Glutamatergic neuron (in vitro differentiated cells): ENCODE measurements around the gene RTCB. TPM values are rescaled to one million over a fixed set of nuclear protein-coding genes. Genes with fewer than 3 reads are reported as not detected.

ENCODE experiments used
- DNase-seq: peaks from one replicate; pipeline ENCODE4 v3.0.0; 2022
- H3K27ac Mint-ChIP-seq: one replicate; pipeline ENCODE4 v1.8.0; 2020; ENCODE audit warnings: mild to moderate bottlenecking, mixed read lengths, inconsistent platforms; ENCODE audit not compliant: unreplicated experiment
- H3K27me3 Mint-ChIP-seq: one replicate; pipeline ENCODE4 v1.8.0; 2020; ENCODE audit warnings: mild to moderate bottlenecking, moderate library complexity, mixed read lengths, inconsistent platforms; ENCODE audit not compliant: unreplicated experiment
- H3K36me3 Mint-ChIP-seq: one replicate; pipeline ENCODE4 v1.8.0; 2020; ENCODE audit warnings: mild to moderate bottlenecking, mixed read lengths, inconsistent platforms; ENCODE audit not compliant: unreplicated experiment
- H3K4me1 Mint-ChIP-seq: one replicate; pipeline ENCODE4 v1.8.0; 2020; ENCODE audit warnings: mild to moderate bottlenecking, low read depth, mixed read lengths, inconsistent platforms; ENCODE audit not compliant: unreplicated experiment
- H3K4me3 Mint-ChIP-seq: one replicate; pipeline ENCODE4 v1.8.0; 2020; ENCODE audit warnings: mild to moderate bottlenecking, mixed read lengths, inconsistent platforms; ENCODE audit not compliant: unreplicated experiment
- H3K9me3 Mint-ChIP-seq: one replicate; pipeline ENCODE4 v1.8.0; 2020; ENCODE audit warnings: mild to moderate bottlenecking, moderate library complexity, mixed read lengths, inconsistent platforms; ENCODE audit not compliant: unreplicated experiment
- total RNA-seq: library from RNA; stranded (reverse); fragmentation: NEBNext Ultra II Directional; extraction: Animal tissue kit (Norgen Biotek cat#: 25700); gene quantifications from one replicate; pipeline ENCODE4 v1.2.1, GENCODE V29; 2021; ENCODE audit not compliant: unreplicated experiment
- TF ChIP-seq, protein P1 (sequence below): fragments of 200-600 bp; sonication (generic); IDR thresholded peaks from one replicate; pipeline ENCODE4 v1.5.0; 2021; ENCODE audit not compliant: partially characterized antibody, unreplicated experiment

Gene RTCB
- total RNA-seq, 1 donor from 2014 or later, result 87.6 TPM

DNA sequence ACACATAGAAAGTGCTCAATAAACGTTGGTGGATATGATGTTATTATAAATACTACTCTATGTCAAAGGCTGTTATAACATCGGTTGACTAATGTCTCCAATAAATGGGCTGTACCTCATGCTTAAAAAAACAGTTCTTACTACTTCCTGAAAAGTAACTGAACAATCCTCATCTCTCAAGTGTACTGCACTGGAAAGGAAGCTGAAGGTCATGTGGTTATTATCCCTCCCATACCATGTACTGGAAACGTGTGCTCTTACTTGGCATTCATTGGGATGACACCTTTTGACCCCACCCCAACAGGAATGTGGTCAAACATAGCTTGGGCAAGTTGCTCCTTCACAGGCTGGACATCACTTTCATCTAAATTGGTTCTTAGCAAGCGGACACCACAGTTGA is 10.6 kb downstream of the RTCB start:
- TF ChIP-seq, protein P1, sequence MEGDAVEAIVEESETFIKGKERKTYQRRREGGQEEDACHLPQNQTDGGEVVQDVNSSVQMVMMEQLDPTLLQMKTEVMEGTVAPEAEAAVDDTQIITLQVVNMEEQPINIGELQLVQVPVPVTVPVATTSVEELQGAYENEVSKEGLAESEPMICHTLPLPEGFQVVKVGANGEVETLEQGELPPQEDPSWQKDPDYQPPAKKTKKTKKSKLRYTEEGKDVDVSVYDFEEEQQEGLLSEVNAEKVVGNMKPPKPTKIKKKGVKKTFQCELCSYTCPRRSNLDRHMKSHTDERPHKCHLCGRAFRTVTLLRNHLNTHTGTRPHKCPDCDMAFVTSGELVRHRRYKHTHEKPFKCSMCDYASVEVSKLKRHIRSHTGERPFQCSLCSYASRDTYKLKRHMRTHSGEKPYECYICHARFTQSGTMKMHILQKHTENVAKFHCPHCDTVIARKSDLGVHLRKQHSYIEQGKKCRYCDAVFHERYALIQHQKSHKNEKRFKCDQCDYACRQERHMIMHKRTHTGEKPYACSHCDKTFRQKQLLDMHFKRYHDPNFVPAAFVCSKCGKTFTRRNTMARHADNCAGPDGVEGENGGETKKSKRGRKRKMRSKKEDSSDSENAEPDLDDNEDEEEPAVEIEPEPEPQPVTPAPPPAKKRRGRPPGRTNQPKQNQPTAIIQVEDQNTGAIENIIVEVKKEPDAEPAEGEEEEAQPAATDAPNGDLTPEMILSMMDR, result no peak
- Mint-ChIP-seq H3K4me3 (no peak overlapping the region), H3K27me3 (no peaks in the 10 kb centered on the region), H3K27ac (no peak overlapping the region), H3K36me3 (no peaks in the 10 kb centered on the region), H3K4me1 (no peaks in the 10 kb centered on the region), H3K9me3 (no peaks in the 10 kb centered on the region)
- no peak for DNase-seq

DNA sequence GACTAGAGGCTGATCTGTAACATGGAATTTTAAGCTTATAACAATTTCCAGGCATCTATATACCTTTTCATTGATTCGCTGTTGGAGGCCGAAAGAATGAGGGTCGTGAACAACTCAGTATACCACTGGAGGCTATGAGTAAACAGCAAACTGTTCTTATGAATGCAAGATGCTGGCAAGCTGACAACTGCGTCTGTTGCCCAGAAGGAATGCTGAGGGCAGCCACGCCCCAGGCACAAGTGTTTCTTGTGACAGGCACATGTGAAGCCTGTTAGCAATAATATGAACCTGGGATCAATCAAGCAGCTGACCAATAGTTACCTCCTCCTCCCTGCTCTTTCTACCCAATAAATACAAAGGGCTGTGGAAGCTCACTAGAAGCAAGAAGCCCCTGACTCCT is 15.3 kb downstream of the RTCB start:
- Mint-ChIP-seq H3K36me3 (no peaks in the 10 kb centered on the region), H3K4me3 (no peak overlapping the region), H3K9me3 (peaks cover 2% of the 10 kb centered on the region), H3K27me3 (peaks cover 1% of the 10 kb centered on the region), H3K4me1 (no peaks in the 10 kb centered on the region), H3K27ac (no peak overlapping the region)
- DNase-seq, result no peak
- TF ChIP-seq, protein P1, result no peak

DNA sequence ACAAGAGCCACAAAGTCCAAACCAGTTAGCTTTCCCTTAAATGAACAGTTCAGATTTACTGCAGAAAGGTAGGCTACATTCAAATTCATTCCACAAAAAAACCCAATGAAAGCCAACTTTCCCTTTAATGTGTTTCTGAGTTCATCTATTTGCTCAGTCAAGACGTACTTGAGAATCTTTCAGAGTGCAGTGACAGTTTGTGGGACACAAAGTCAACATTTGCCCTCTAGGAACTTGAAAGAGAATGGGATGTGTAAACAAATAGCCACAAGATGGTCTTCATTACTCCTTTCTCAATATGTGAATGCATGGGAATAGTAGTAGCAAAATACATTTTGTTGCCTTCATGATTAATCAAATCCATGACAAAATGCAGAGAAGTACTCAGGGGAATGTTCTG is 15.8 kb downstream of the RTCB start:
- peaks cover 2% of the 10 kb centered on the region for H3K9me3 Mint-ChIP-seq

DNA sequence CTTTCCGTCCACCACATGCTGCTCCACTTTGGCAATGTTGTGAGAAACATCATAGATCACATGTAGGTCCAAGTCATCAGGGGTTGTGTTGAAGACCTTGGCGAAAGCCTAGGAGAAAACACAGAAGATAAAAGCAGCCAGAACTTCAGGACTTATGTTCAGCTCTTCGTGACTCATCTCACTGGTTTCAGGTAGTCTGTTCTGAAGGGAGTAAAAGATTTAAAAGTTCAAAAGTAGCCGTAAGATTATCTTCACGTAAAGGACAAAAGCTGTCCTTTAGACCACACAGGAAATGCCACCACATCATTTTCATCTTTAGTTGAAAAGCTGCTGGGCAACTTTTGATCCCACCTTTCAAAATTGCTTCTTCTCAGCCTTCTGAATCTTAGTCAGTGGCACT is 16.9 kb downstream of the RTCB start:
- TF ChIP-seq, protein P1, result no peak
- Mint-ChIP-seq H3K27ac (no peak overlapping the region), H3K36me3 (no peaks in the 10 kb centered on the region), H3K4me1 (no peaks in the 10 kb centered on the region), H3K9me3 (peaks cover 2% of the 10 kb centered on the region), H3K27me3 (peaks cover 1% of the 10 kb centered on the region), H3K4me3 (no peak overlapping the region)
- no peak for DNase-seq

More for the DNA sequence above, 15.8 kb downstream of the RTCB start:
- no peaks in the 10 kb centered on the region for H3K36me3 Mint-ChIP-seq
- H3K27ac Mint-ChIP-seq, result no peak overlapping the region
- TF ChIP-seq, protein P1, result no peak
- H3K4me1 Mint-ChIP-seq, result no peaks in the 10 kb centered on the region
- H3K4me3 Mint-ChIP-seq, result no peak overlapping the region
- no peak for DNase-seq
- peaks cover 1% of the 10 kb centered on the region for H3K27me3 Mint-ChIP-seq

DNA sequence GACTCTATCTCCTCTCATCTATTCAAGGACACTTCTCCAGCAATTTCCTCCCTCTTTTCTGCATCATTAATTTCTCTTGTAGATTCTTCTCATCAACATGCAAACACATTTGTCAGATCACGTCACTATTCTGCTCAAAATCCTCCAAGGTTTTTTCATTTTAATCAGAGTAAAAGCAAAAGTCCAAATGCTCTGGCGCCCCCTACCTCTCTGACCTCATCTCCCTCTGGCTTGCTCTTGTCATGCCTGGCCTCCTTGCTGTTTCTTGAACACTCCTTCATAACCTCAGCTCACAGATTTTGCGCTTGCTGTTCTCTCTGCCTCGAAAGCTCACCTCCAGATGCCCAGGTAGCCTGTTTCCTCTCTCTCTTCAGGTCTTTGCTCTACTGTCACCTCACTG is 22.4 kb downstream of the RTCB start:
- H3K9me3 Mint-ChIP-seq, result no peaks in the 10 kb centered on the region
- H3K36me3 Mint-ChIP-seq, result peaks cover 3% of the 10 kb centered on the region
- no peak overlapping the region for H3K4me3 Mint-ChIP-seq
- no peaks in the 10 kb centered on the region for H3K4me1 Mint-ChIP-seq
- H3K27me3 Mint-ChIP-seq, result no peaks in the 10 kb centered on the region
- no peak overlapping the region for H3K27ac Mint-ChIP-seq
- TF ChIP-seq, protein P1, result peak; percentile 65
- DNase-seq, result peak; percentile 54
